Liver (tissue), 9 donors: Measurements from ENCODE around the gene GPC3. TPM values are rescaled to one million over a fixed set of nuclear protein-coding genes. Genes with fewer than 3 reads are reported as not detected.

Experiments used
- DNase-seq: peaks from one replicate; pipeline ENCODE4 v3.0.0-alpha.2; 2017; ENCODE audit warnings: low spot score
- H3K27ac ChIP-seq, 2 donors: one replicate each; pipeline ENCODE4 v1.7.0; 2013; ENCODE audit warnings: inconsistent platforms in 2 of 2, low read length in 2 of 2, control low read depth in 1 of 2, low read depth in 1 of 2, mild to moderate bottlenecking in 1 of 2
- H3K27me3 ChIP-seq, 4 donors: one replicate each; pipeline versions ENCODE4 v1.6.1 to v1.7.0; 2013; ENCODE audit warnings: low read length in 3 of 4, inconsistent platforms in 1 of 4, mild to moderate bottlenecking in 1 of 4, moderate library complexity in 1 of 4; ENCODE audit not compliant: control insufficient read depth in 4 of 4, insufficient read depth in 4 of 4
- H3K36me3 ChIP-seq, 4 donors: one replicate each; pipeline versions ENCODE4 v1.6.1 to v1.7.0; 2013; ENCODE audit warnings: low read length in 3 of 4, mild to moderate bottlenecking in 3 of 4, low read depth in 1 of 4, moderate library complexity in 1 of 4; ENCODE audit not compliant: control insufficient read depth in 4 of 4, insufficient read depth in 3 of 4
- H3K4me1 ChIP-seq, 4 donors: one replicate each; pipeline versions ENCODE4 v1.6.1 to v1.7.0; 2013; ENCODE audit warnings: low read length in 3 of 4, mild to moderate bottlenecking in 3 of 4, moderate library complexity in 1 of 4; ENCODE audit not compliant: control insufficient read depth in 4 of 4, insufficient read depth in 4 of 4
- H3K4me3 ChIP-seq, 3 donors: one replicate each; pipeline versions ENCODE4 v1.6.1 to v1.7.0; 2013; ENCODE audit warnings: low read length in 3 of 3, control low read depth in 1 of 3, low read depth in 1 of 3, mild to moderate bottlenecking in 1 of 3
- H3K9ac ChIP-seq, 2 donors: one replicate each; pipeline ENCODE4 v1.7.0; 2013; ENCODE audit warnings: low read length in 2 of 2, mild to moderate bottlenecking in 2 of 2, moderate library complexity in 2 of 2, control low read depth in 1 of 2, low read depth in 1 of 2
- H3K9me3 ChIP-seq, 4 donors: one replicate each; pipeline versions ENCODE4 v1.6.1 to v1.7.0; 2013; ENCODE audit warnings: low read length in 3 of 4; ENCODE audit not compliant: control insufficient read depth in 4 of 4
- ATF3 ChIP-seq: IDR thresholded peaks from 2 replicates; pipeline ENCODE4 v1.6.1; 2016; ENCODE audit warnings: antibody characterized with exemption
- CTCF ChIP-seq: fragments of 150-350 bp; IDR thresholded peaks from 2 replicates; pipeline ENCODE4 v1.5.1; 2017; ENCODE audit warnings: improper control_type of control experiment, low read depth, low read length; ENCODE audit not compliant: missing input control
- EGR1 ChIP-seq, 2 donors: IDR thresholded peaks; 2 replicates each; pipeline ENCODE4 v1.6.1; 2016 to 2018; ENCODE audit warnings: antibody characterized with exemption in 2 of 2, low read depth in 2 of 2
- FOXA2 ChIP-seq: IDR thresholded peaks from 2 replicates; pipeline ENCODE4 v1.6.1; 2016; ENCODE audit warnings: antibody characterized with exemption
- GABPA ChIP-seq, 2 donors: IDR thresholded peaks in 1 of 2; conservative IDR thresholded peaks in 1 of 2; 2 replicates each; pipeline ENCODE4 v1.6.1; 2016; ENCODE audit warnings: antibody characterized with exemption in 2 of 2, mild to moderate bottlenecking in 1 of 2, moderate library complexity in 1 of 2
- HNF4A ChIP-seq, 2 donors: conservative IDR thresholded peaks; 2 replicates each; pipeline ENCODE4 v1.6.1; 2016; ENCODE audit warnings: antibody characterized with exemption in 2 of 2, mild to moderate bottlenecking in 2 of 2
- HNF4G ChIP-seq: IDR thresholded peaks from 2 replicates; pipeline ENCODE4 v1.6.1; 2016; ENCODE audit warnings: antibody characterized with exemption
- JUND ChIP-seq, 2 donors: IDR thresholded peaks; 2 replicates each; pipeline ENCODE4 v1.6.1; 2016; ENCODE audit warnings: antibody characterized with exemption in 2 of 2
- MAX ChIP-seq: IDR thresholded peaks from 2 replicates; pipeline ENCODE4 v1.6.1; 2016; ENCODE audit warnings: antibody characterized with exemption
- NR2F2 ChIP-seq: IDR thresholded peaks from 2 replicates; pipeline ENCODE4 v1.6.1; 2016; ENCODE audit warnings: antibody characterized with exemption
- RAD21 ChIP-seq, 2 donors: IDR thresholded peaks; 2 replicates each; pipeline ENCODE4 v1.6.1; 2016; ENCODE audit warnings: antibody characterized with exemption in 2 of 2, mild to moderate bottlenecking in 2 of 2
- REST ChIP-seq: IDR thresholded peaks from 2 replicates; pipeline ENCODE4 v1.6.1; 2016; ENCODE audit warnings: antibody characterized with exemption, mild to moderate bottlenecking
- RXRA ChIP-seq, 2 donors: IDR thresholded peaks; 2 replicates each; pipeline ENCODE4 v1.6.1; 2017 to 2018; ENCODE audit warnings: antibody characterized with exemption in 2 of 2, mild to moderate bottlenecking in 1 of 2
- SP1 ChIP-seq: IDR thresholded peaks from 2 replicates; pipeline ENCODE4 v1.6.1; 2018; ENCODE audit warnings: antibody characterized with exemption, mild to moderate bottlenecking
- TAF1 ChIP-seq: conservative IDR thresholded peaks from 2 replicates; pipeline ENCODE4 v1.6.1; 2016; ENCODE audit warnings: antibody characterized with exemption, mild to moderate bottlenecking
- YY1 ChIP-seq: IDR thresholded peaks from 2 replicates; pipeline ENCODE4 v1.6.1; 2016; ENCODE audit warnings: antibody characterized with exemption, mild to moderate bottlenecking
- ZBTB33 ChIP-seq: IDR thresholded peaks from 2 replicates; pipeline ENCODE4 v1.6.1; 2016; ENCODE audit warnings: antibody characterized with exemption
- WGBS: extraction: QIAGEN DNeasy Blood & Tissue Kit; methylation state at CpG from one replicate; pipeline ENCODE4 v1.1.7; 2013; 5-methylcytosine and 5-hydroxymethylcytosine counted together
- polyA plus RNA-seq, 2 donors: library from polyadenylated mRNA; stranded (reverse) in 1 of 2; unstranded in 1 of 2; fragments of 200-250 nt in 1 of 2; fragments of >200 nt in 1 of 2; fragmentation: Nextera tagmentation in 1 of 2; extraction: Ambion mirVana in 1 of 2; gene quantifications; one replicate each; pipeline versions ENCODE4 v1.2.1 to v1.2.3, GENCODE V29; 2013 to 2015
- total RNA-seq, 2 donors: library from RNA; depleted of rRNA; stranded (reverse); fragments of >200 nt; gene quantifications; one replicate each; pipeline ENCODE4 v1.2.3, GENCODE V29; 2014
- donor health status: healthy.
- donor health status: healthy.
- donor health status: healthy.
- donor health status: healthy.
- donor health status: healthy.

The GPC3 gene
- total and polyA plus RNA-seq, 4 donors = 0.40 to 1,133 (median 1.5) TPM

GRCh38 chrX:133972916-133973315, 12.5 kb downstream of the GPC3 start:
- TF ChIP-seq ATF3 (no peak), MAX (no peak), GABPA (IDR thresholded peaks at IDR 0.05 in 1 of 2, conservative IDR thresholded peaks at IDR 0.05 in 1 of 2) (no peak), ZBTB33 (no peak), RAD21 (IDR thresholded peaks at IDR 0.05) (no peak)
- Histone ChIP-seq H3K27ac (no peak overlapping the region), H3K4me3 (no peak overlapping the region), H3K9me3 (no peaks in the 10 kb centered on the region), H3K36me3 (no peaks in the 10 kb centered on the region), H3K9ac (no peak overlapping the region), H3K27me3 (peaks cover 0 to 2% (median 0%) of the 10 kb centered on the region in 4 donors), H3K4me1 (no peaks in the 10 kb centered on the region)
- 75% methylated on average over 4 of the region's 4 CpGs for WGBS
- no peak for DNase-seq

- H3K9ac ChIP-seq = no peak overlapping the region
- H3K4me1 ChIP-seq = no peaks in the 10 kb centered on the region
- no peak overlapping the region for H3K27ac ChIP-seq
- TF ChIP-seq ATF3 = no peak
- no peak for TF ChIP-seq FOXA2
- no peak for TF ChIP-seq NR2F2
- TF ChIP-seq EGR1 (IDR thresholded peaks at IDR 0.05; ENCODE audit: low read depth in 2 of 2) = no peak
- no peak for TF ChIP-seq TAF1
- no peak for TF ChIP-seq SP1
- H3K9me3 ChIP-seq = no peaks in the 10 kb centered on the region
- H3K4me3 ChIP-seq = no peak overlapping the region
- DNase-seq = no peak
- H3K27me3 ChIP-seq = peaks cover 0 to 2% (median 0%) of the 10 kb centered on the region in 4 donors
- H3K36me3 ChIP-seq = no peaks in the 10 kb centered on the region
- 83% methylated on average over 3 of the region's 3 CpGs for WGBS
Measured at GRCh38 chrX:133971586-133971985, 13.8 kb downstream of the GPC3 start.

- 54% methylated on average over 5 of the region's 5 CpGs for WGBS
- Histone ChIP-seq H3K27ac (no peak overlapping the region), H3K36me3 (no peaks in the 10 kb centered on the region), H3K9ac (no peak overlapping the region), H3K9me3 (no peaks in the 10 kb centered on the region), H3K4me1 (no peaks in the 10 kb centered on the region), H3K27me3 (peaks cover 0 to 2% (median 0%) of the 10 kb centered on the region in 4 donors), H3K4me3 (no peak overlapping the region)
- no peak for DNase-seq
- no peak for TF ChIP-seq HNF4A (conservative IDR thresholded peaks at IDR 0.05)
- no peak for TF ChIP-seq EGR1 (IDR thresholded peaks at IDR 0.05; ENCODE audit: low read depth in 2 of 2)
- TF ChIP-seq YY1 = no peak
- no peak for TF ChIP-seq GABPA (IDR thresholded peaks at IDR 0.05 in 1 of 2, conservative IDR thresholded peaks at IDR 0.05 in 1 of 2)
- no peak for TF ChIP-seq TAF1
- no peak for TF ChIP-seq RAD21 (IDR thresholded peaks at IDR 0.05)
- no peak for TF ChIP-seq NR2F2
- TF ChIP-seq FOXA2 = no peak
- TF ChIP-seq REST = no peak
- no peak for TF ChIP-seq RXRA (IDR thresholded peaks at IDR 0.05)
- TF ChIP-seq ATF3 = no peak
- TF ChIP-seq ZBTB33 = no peak
- no peak for TF ChIP-seq SP1
- TF ChIP-seq HNF4G = no peak
- TF ChIP-seq CTCF = no peak
- no peak for TF ChIP-seq JUND (IDR thresholded peaks at IDR 0.05)
Measured at GRCh38 chrX:133970076-133970475, 15.3 kb downstream of the GPC3 start.
